Measurements from ENCODE around the gene RALGAPA1.

- TF ChIP-seq CTCF (IDR thresholded peaks at IDR 0.05) (no peak), FOXP1 (CRISPR knock-in tag; IDR thresholded peaks at IDR 0.05; ENCODE audit: borderline replicate concordance) (no peak), USF2 (CRISPR knock-in tag; IDR thresholded peaks at IDR 0.05) (no peak), ATF2 (CRISPR knock-in tag; IDR thresholded peaks at IDR 0.05; ENCODE audit: borderline replicate concordance, low read depth) (no peak), MLX (CRISPR knock-in tag; IDR thresholded peaks at IDR 0.05) (no peak), FOXK1 (CRISPR knock-in tag; IDR thresholded peaks at IDR 0.05) (no peak), CREM (CRISPR knock-in tag; IDR thresholded peaks at IDR 0.05) (no peak), PRDM15 (CRISPR knock-in tag; IDR thresholded peaks at IDR 0.05) (no peak)
Measured at GRCh38 chr14:35504260-35504659, 304.8 kb downstream of the RALGAPA1 start.

Measured in WTC11 (cell line).